ENCODE data around the gene HTR7. TPM values are rescaled to one million over a fixed set of nuclear protein-coding genes. Genes with fewer than 3 reads are reported as not detected.

HTR7 gene
- total RNA-seq, 4 donors from 2014 or later = 0.33 to 1.7 (median 0.40) TPM

DNA sequence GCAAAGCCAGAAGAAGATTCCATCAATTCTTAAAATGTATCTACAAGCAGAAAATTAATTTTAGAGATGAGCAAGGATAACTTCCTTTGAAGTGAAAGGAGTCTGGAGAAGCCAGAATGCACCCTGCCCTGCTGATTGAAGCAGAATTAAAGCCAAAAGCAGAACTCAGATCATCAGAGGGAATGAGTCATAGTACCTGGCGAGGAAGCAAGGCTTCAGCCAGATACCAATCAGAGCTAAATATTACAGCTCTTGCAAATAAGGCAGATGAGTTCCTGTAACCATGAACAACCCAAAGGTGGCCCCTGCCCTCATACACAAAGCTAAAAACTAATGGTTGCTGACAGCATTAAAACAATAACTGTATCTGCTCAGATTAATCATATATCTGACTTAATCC is 10.4 kb downstream of the HTR7 start:
- Histone ChIP-seq H3K4me1 (no peaks in the 10 kb centered on the region), H3K36me3 (no peaks in the 10 kb centered on the region), H3K4me3 (no peak overlapping the region), H3K27me3 (peaks cover 0 to 34% (median 3%) of the 10 kb centered on the region in 4 donors), H3K27ac (replicated peaks in 1 of 4) (no peak overlapping the region), H3K9me3 (peaks cover 0 to 21% (median 14%) of the 10 kb centered on the region in 4 donors)
- intact Hi-C loops (cut with DNase I) = no loop called here
- 44% methylated on average over 1 of the region's 1 CpG for WGBS
- DNase-seq (ENCODE audit: extremely low spot score) = no peak
- no peak for TF ChIP-seq POLR2AphosphoS5 (IDR thresholded peaks at IDR 0.05)
- TF ChIP-seq POLR2A (IDR thresholded peaks at IDR 0.05; ENCODE audit: low read depth) = no peak
- TF ChIP-seq CTCF (IDR thresholded peaks at IDR 0.05) = no peak
- no peak for TF ChIP-seq EP300 (IDR thresholded peaks at IDR 0.05)

DNA sequence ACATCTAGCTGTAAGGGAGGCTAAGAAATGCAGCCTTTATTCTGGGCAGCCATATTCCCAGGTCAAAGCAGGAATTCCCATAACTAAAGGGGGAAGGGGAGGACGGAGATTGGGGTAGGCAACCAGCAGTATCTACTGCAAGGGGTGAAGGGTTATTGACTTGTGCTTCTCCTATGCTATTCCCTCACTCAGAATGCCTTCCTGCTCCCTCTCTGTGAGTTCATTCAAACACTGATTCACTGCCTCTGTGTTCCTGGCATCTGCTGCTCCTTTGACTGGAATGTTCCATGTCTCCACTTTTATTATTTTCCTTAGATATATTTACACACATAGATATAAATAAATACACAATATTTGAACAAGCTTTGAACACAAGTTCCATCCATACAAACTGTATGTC is 11.1 kb downstream of the HTR7 start:
- H3K9me3 ChIP-seq = peaks cover 0 to 20% (median 14%) of the 10 kb centered on the region in 4 donors
- H3K4me1 ChIP-seq = no peaks in the 10 kb centered on the region
- 82% methylated on average over 1 of the region's 1 CpG for WGBS
- no peaks in the 10 kb centered on the region for H3K36me3 ChIP-seq
- H3K27me3 ChIP-seq = peaks cover 0 to 31% (median 3%) of the 10 kb centered on the region in 4 donors
- intact Hi-C loops (cut with DNase I) = no loop called here
- H3K4me3 ChIP-seq = no peak overlapping the region
- TF ChIP-seq EP300 (IDR thresholded peaks at IDR 0.05) (no peak), POLR2AphosphoS5 (IDR thresholded peaks at IDR 0.05) (no peak), POLR2A (IDR thresholded peaks at IDR 0.05; ENCODE audit: low read depth) (no peak)
- no peak for DNase-seq (ENCODE audit: extremely low spot score)
- no peak overlapping the region for H3K27ac ChIP-seq (replicated peaks in 1 of 4)

GRCh38 chr10:90845726-90846125 is 12.1 kb downstream of the HTR7 start:
- Histone ChIP-seq H3K27me3 (peaks cover 0 to 29% (median 3%) of the 10 kb centered on the region in 4 donors), H3K4me1 (no peaks in the 10 kb centered on the region), H3K4me3 (no peak overlapping the region), H3K36me3 (no peaks in the 10 kb centered on the region), H3K9me3 (peaks cover 0 to 10% (median 3%) of the 10 kb centered on the region in 4 donors), H3K27ac (replicated peaks in 1 of 4) (no peak overlapping the region)
- 75% methylated on average over 3 of the region's 3 CpGs for WGBS
- intact Hi-C loops (cut with DNase I) = no loop called here
- TF ChIP-seq CTCF (IDR thresholded peaks at IDR 0.05) (no peak), POLR2A (IDR thresholded peaks at IDR 0.05; ENCODE audit: low read depth) (no peak), EP300 (IDR thresholded peaks at IDR 0.05) (no peak), POLR2AphosphoS5 (IDR thresholded peaks at IDR 0.05) (no peak)
- no peak for DNase-seq (ENCODE audit: extremely low spot score)

- Histone ChIP-seq H3K36me3 (no peaks in the 10 kb centered on the region), H3K4me1 (no peaks in the 10 kb centered on the region), H3K4me3 (no peak overlapping the region), H3K27ac (replicated peaks in 1 of 4) (no peak overlapping the region), H3K9me3 (no peaks in the 10 kb centered on the region), H3K27me3 (peaks cover 0 to 26% (median 3%) of the 10 kb centered on the region in 4 donors)
- intact Hi-C loops (cut with DNase I) = no loop called here
- DNase-seq (ENCODE audit: extremely low spot score) = no peak
- TF ChIP-seq POLR2AphosphoS5 (IDR thresholded peaks at IDR 0.05) = no peak
- 71% methylated on average over 1 of the region's 1 CpG for WGBS
Measured at GRCh38 chr10:90842725-90843124, 15.1 kb downstream of the HTR7 start.

DNA sequence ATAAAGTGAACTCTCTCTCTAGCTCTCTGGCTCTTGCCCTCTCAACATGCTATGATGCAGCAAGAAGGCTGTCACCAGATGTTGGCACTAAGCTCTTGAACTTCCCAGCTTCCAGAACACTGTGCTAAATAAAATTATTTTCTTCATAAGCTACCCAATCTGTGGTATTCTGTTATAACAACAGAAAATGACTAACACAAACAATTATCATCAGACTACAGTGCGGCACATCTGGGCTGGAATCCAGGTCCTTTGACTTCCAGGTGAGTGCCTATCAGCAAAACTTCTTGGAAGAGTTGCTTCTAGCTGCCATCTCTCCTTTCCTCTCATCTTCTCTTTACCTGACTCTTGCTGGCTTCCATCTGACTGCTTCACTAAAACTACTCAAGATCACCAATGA is 20.4 kb downstream of the HTR7 start:
- intact Hi-C loops (cut with DNase I) = no loop called here
- Histone ChIP-seq H3K4me3 (no peak overlapping the region), H3K9me3 (no peaks in the 10 kb centered on the region), H3K27ac (replicated peaks in 1 of 4) (no peak overlapping the region), H3K36me3 (no peaks in the 10 kb centered on the region), H3K27me3 (peaks cover 0 to 4% (median 0%) of the 10 kb centered on the region in 4 donors), H3K4me1 (no peaks in the 10 kb centered on the region)
- WGBS = 90% methylated on average over 1 of the region's 1 CpG
- TF ChIP-seq POLR2A (IDR thresholded peaks at IDR 0.05; ENCODE audit: low read depth) (no peak), EP300 (IDR thresholded peaks at IDR 0.05) (no peak), POLR2AphosphoS5 (IDR thresholded peaks at IDR 0.05) (no peak), CTCF (IDR thresholded peaks at IDR 0.05) (no peak)
- no peak for DNase-seq (ENCODE audit: extremely low spot score)

GRCh38 chr10:90834326-90834725 is 23.5 kb downstream of the HTR7 start:
- H3K9me3 ChIP-seq = no peaks in the 10 kb centered on the region
- H3K27ac ChIP-seq (replicated peaks in 1 of 4) = no peak overlapping the region
- no peak for TF ChIP-seq CTCF (IDR thresholded peaks at IDR 0.05)
- no peak for TF ChIP-seq POLR2A (IDR thresholded peaks at IDR 0.05; ENCODE audit: low read depth)
- no peak for TF ChIP-seq EP300 (IDR thresholded peaks at IDR 0.05)
- no peaks in the 10 kb centered on the region for H3K36me3 ChIP-seq
- H3K4me1 ChIP-seq = no peaks in the 10 kb centered on the region
- no peak overlapping the region for H3K4me3 ChIP-seq
- intact Hi-C loops (cut with DNase I) = no loop called here
- no peaks in the 10 kb centered on the region for H3K27me3 ChIP-seq
- no peak for DNase-seq (ENCODE audit: extremely low spot score)
- 85% methylated on average over 3 of the region's 3 CpGs for WGBS
